Activated naive CD8-positive, alpha-beta T cell treated with anti-CD3 and anti-CD28 coated beads for 36 hours (primary cell): ENCODE data around the gene HSPA5. TPM values are rescaled to one million over a fixed set of nuclear protein-coding genes. Genes with fewer than 3 reads are reported as not detected.
"Not testable (repeated sequence)": the region's sequence is repeated elsewhere in the genome, so short reads cannot be mapped to it uniquely, and the experiment has no call there.

Source experiments
- DNase-seq: peaks from one replicate; pipeline ENCODE4 v3.0.0; 2021
- H3K27ac Mint-ChIP-seq: one replicate; pipeline ENCODE4 v1.8.0; 2022; ENCODE audit warnings: mild to moderate bottlenecking, moderate library complexity, mixed read lengths
- H3K27me3 Mint-ChIP-seq: one replicate; pipeline ENCODE4 v1.8.0; 2022; ENCODE audit warnings: mild to moderate bottlenecking, mixed read lengths
- H3K36me3 Mint-ChIP-seq: one replicate; pipeline ENCODE4 v1.8.0; 2021; ENCODE audit warnings: mild to moderate bottlenecking, mixed read lengths
- H3K4me1 Mint-ChIP-seq: one replicate; pipeline ENCODE4 v1.8.0; 2021; ENCODE audit warnings: mixed read lengths
- H3K4me3 Mint-ChIP-seq: one replicate; pipeline ENCODE4 v1.8.0; 2022; ENCODE audit warnings: mild to moderate bottlenecking, moderate library complexity, mixed read lengths
- H3K9me3 Mint-ChIP-seq: one replicate; pipeline ENCODE4 v1.8.0; 2022; ENCODE audit warnings: mixed read lengths
- total RNA-seq, 2 experiments: library from RNA; stranded (reverse); gene quantifications; one replicate each; pipeline ENCODE4 v1.2.3, GENCODE V29; 2021

Gene HSPA5
- total RNA-seq, 2 experiments from 2014 or later: 242 TPM

DNA sequence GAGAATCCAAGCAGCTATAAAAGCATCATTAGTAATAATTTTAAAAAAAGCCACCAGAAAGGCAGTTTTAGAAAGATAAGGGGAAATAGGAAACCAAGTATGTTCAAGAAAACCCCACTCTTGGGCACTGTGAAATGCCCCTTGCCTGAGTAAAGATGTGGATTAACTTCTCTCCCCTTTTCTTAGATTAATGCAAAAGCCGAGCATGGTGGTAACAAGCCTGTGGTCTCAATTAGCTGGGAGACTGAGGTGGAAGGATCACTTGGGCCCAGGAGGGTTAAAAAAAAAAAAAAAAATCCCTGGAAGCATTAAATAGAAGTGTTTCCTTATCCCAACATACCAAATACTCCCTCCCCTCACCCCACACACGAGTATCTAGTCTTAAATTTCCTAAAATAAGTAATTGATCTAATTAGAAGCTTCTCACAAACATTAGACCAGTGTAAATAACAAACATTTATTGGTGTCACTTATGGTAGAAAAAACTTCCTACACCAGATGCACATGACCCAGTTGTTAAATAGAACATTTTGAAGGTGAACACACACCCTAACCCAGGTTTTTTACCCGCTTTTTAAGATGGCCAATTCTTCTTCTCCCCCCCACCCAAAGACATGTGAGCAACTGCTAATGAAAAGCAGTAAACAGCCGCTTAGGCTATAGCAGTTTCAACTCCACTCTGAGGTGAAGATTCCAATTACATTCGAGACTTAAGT, 5.2 kb downstream of the HSPA5 start:
- DNase-seq: no peak
- Mint-ChIP-seq H3K9me3 (no peaks in the 10 kb centered on the region), H3K4me3 (peak overlapping the region; percentile 100), H3K4me1 (peaks cover 54% of the 10 kb centered on the region), H3K36me3 (peaks cover 65% of the 10 kb centered on the region), H3K27me3 (peaks cover 5% of the 10 kb centered on the region), H3K27ac (peak overlapping the region; percentile 68)

DNA sequence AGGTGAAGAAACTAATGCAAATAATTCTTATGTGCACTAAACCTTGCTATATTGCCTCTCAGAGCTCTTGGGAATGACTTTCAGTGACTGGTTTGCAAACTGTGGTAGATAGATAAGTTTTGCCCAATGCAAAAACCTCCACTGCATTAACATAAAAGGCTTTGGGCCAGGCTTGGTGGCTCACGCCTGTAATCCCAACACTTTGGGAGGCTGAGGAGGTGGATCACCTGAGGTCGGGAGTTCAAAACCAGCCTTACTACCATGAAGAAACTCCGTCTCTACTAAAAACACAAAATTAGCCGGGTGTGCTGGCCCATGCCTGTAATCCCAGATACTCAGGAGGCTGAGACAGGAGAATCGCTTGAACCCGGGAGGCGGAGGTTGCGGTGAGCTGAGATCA, 7.0 kb downstream of the HSPA5 start:
- Mint-ChIP-seq H3K4me1 (peaks cover 40% of the 10 kb centered on the region), H3K36me3 (peaks cover 46% of the 10 kb centered on the region)
- DNase-seq, H3K27ac Mint-ChIP-seq, H3K4me3 Mint-ChIP-seq, H3K9me3 Mint-ChIP-seq, H3K27me3 Mint-ChIP-seq: not testable (repeated sequence)

DNA sequence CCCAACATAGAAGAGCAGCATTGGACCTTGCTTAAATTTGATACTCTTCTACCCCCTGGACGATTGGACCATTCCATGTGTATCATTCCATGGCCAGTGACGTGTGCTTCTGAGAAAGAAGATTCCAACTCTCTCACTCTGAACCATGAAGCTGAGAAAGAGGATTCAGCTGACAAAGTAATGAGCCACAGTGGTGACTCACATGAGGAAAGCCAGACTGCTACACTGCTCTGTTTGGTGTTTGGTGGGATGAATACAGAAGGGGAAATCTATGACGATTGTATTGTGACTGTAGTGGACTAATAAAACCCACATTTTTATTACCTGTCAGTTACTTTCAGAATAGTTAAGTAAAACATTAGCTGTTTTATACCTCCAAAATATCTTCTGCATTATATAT, 7.5 kb downstream of the HSPA5 start:
- Mint-ChIP-seq H3K36me3 (peaks cover 42% of the 10 kb centered on the region), H3K27me3 (no peaks in the 10 kb centered on the region), H3K4me3 (no peak overlapping the region), H3K9me3 (no peaks in the 10 kb centered on the region), H3K4me1 (peaks cover 36% of the 10 kb centered on the region), H3K27ac (no peak overlapping the region)
- DNase-seq: no peak

DNA sequence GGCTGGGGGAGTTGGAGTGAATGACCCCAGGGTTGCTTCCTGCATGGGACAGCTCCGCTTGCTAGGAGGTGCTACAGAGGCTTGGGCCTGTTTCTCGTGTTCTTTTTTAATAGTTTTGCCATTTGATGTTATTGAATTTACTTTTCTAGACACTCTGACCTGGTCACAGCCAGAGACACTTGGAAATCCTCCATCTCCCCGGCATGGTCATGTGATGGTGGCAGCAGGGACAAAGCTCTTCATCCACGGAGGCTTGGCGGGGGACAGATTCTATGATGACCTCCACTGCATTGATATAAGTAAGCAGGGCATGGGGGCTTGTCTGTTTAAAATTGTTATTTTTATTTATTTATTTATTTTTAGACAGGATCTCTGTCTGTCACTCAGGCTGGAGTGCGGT, 13.4 kb downstream of the HSPA5 start:
- Mint-ChIP-seq H3K27me3 (no peaks in the 10 kb centered on the region), H3K4me1 (no peaks in the 10 kb centered on the region)

DNA sequence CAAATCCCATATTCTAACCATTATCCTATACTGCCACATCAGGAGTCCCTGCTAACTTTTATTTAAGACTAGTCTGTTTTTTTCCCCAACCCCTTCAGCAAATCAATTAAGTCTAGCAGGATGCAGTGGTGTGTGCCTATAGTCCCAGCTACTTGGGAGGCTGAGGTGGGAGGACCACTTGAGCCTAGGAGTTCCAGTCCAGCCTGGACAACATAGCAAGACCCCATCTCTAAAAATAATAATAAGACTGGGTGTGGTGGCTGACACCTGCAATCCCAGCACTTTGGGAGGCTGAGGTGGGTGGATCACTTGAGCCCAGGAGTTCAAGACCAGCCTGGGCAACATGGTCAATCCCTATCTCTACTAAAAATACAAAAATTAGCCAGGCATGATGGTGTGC, 16.3 kb downstream of the HSPA5 start:
- H3K27ac Mint-ChIP-seq, DNase-seq, H3K9me3 Mint-ChIP-seq, H3K27me3 Mint-ChIP-seq, H3K4me3 Mint-ChIP-seq, H3K4me1 Mint-ChIP-seq: not testable (repeated sequence)
- H3K36me3 Mint-ChIP-seq: peaks cover 10% of the 10 kb centered on the region

More for the DNA sequence above, 13.4 kb downstream of the HSPA5 start:
- H3K36me3 Mint-ChIP-seq: no peaks in the 10 kb centered on the region
- no peaks in the 10 kb centered on the region for H3K9me3 Mint-ChIP-seq
- no peak for DNase-seq
- H3K4me3 Mint-ChIP-seq: no peak overlapping the region
- no peak overlapping the region for H3K27ac Mint-ChIP-seq

DNA sequence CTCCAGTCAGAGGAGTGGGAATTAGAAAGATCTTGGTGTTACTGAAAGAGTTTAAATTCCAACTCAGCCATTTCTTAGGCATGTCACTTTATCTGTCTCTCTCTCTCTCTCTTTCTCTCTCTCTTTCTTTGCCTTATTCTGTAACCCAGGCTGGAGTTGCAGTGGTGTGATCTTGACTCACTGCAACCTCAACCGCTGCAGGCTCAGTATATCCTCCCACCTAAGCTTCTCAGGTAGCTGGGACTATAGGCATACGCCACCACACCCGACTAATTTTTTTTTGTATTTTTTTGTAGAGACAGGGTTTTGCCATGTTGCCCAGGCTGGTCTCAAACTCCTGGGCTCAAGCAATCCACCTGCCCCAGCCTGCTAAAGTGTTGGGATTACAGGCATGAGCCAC, 22.5 kb downstream of the HSPA5 start:
- Mint-ChIP-seq H3K4me1 (peaks cover 2% of the 10 kb centered on the region), H3K27me3 (no peaks in the 10 kb centered on the region), H3K4me3 (no peak overlapping the region), H3K27ac (no peak overlapping the region), H3K9me3 (no peaks in the 10 kb centered on the region), H3K36me3 (peaks cover 26% of the 10 kb centered on the region)
- no peak for DNase-seq

DNA sequence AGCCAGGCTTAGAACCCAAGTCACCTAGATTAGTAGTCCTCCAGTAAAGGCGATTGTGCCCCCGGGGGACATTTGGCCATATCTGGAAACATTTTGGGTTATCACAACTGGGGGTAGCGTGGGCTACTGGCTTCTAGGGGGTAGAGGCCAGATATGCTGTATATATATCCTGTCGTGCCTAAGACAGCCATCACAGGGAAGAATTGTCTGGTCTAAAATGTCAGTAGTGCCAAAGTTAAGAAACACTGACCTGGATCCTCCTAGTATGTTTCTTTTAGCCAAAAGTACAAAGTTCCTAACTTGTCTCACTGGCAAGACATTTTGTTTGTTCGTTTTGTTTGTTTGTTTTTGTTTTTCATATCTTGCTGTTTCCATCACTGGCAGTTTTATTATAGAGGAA, 27.0 kb downstream of the HSPA5 start:
- Mint-ChIP-seq H3K4me1 (peaks cover 2% of the 10 kb centered on the region), H3K9me3 (no peaks in the 10 kb centered on the region), H3K27me3 (no peaks in the 10 kb centered on the region), H3K36me3 (peaks cover 34% of the 10 kb centered on the region), H3K27ac (no peak overlapping the region), H3K4me3 (no peak overlapping the region)
- no peak for DNase-seq

DNA sequence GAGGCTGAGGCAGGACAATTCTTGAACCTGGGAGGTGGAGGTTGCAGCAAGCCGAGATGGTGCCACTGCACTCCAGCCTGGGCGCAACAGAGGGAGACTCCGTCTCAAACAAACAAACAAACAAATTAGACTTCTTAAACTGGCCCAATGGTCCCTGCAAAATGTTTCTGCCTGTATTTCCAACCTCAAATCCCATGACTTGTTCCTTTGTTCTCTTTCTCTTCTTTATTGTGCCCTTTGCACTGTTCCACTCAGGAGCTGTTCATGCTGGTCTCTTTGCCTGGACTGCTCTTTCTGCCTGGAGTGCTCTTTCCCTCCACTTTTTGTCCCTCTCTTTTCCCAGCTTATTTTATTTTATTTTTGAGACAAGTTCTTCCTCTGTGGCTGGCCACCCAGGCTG, 36.7 kb downstream of the HSPA5 start:
- H3K9me3 Mint-ChIP-seq: no peaks in the 10 kb centered on the region
- no peak for DNase-seq
- H3K4me3 Mint-ChIP-seq: no peak overlapping the region
- H3K4me1 Mint-ChIP-seq: peaks cover 14% of the 10 kb centered on the region
- H3K27me3 Mint-ChIP-seq: no peaks in the 10 kb centered on the region
- H3K36me3 Mint-ChIP-seq: peaks cover 35% of the 10 kb centered on the region
- no peak overlapping the region for H3K27ac Mint-ChIP-seq

DNA sequence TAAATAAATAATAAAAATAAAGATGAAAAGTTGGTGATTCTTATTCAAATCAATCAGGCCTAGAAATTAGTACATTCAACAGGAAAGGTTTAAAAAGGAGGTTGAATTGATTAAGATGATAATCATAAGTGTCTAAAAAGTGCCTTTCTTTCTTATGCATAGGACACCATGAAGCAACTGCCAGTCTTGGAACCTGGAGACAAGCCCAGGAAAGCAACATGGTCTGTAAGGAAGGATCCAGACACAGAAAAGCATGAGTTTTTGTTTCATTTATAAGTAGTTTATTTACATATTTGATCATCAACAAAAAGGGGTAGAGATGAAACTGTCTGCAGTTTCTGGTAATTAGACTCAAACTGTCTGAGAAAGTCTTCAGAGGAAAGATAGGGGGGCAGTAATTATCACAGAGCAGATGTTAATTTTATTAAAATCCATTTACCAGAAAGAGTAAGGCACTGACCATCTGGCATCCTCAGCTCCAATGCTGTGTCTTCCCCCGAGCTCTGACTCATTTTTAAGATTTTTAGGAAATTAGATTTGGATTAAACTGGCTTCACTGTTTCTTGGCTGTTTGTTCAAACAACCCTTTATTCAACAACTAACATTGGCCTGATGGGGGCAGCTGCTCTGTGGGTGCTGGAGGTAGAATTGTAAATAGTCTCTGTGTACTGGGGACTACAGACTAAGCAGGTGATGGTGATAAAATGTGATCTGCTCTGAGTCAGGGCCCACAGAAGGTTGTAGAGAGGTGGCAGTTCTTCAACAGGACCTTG, 38.1 kb downstream of the HSPA5 start:
- H3K27ac Mint-ChIP-seq: no peak overlapping the region
- no peak for DNase-seq
- peaks cover 21% of the 10 kb centered on the region for H3K4me1 Mint-ChIP-seq
- H3K36me3 Mint-ChIP-seq: peaks cover 30% of the 10 kb centered on the region
- H3K4me3 Mint-ChIP-seq: no peak overlapping the region
- H3K9me3 Mint-ChIP-seq: no peaks in the 10 kb centered on the region
- no peaks in the 10 kb centered on the region for H3K27me3 Mint-ChIP-seq

DNA sequence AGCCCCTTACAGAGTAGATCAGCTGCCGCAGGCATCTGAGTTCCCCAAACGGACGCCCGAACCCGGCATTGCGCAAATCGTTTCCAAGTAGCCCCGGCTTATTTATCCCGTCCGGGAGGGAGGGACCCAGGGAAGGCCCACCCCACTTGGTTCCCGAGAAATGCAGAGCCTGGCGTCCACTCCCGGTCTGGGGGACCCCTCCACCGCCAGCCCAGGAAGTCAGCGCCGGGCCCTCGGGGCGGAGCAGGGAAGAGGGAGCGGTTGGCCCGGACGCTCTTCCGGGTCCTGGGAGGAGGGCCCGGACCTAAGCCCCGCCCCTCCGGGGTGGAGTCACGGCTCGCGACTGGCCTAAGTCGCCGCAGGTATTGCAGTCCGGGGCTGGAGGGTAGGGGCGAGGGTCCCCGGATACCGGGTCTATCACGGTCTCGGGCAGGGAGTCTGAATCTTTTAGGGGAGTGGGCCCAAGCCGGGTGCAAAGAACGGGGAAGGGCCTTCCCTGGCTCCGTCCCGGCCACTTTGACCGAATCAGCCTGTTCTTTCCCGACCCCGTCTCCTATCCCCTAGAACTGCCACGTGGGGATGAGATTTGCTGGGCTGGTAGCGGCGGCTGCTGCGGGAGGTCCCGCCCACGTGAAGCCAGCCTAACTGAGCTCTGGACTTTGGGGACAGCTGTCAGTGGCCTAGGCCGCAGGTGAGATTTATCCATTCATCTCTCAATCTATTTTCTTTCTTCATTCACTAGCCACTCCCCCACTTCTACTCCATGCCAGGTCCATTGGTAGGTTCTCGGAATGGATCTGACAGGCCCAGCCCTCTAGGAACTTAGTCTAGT, 40.7 kb downstream of the HSPA5 start, which contains the start of gene RABEPK:
RABEPK (plus strand) TSS at position 327 of the 832 bp plus-strand sequence. CDS start 2,472 bp downstream, outside the sequence.
- no peaks in the 10 kb centered on the region for H3K27me3 Mint-ChIP-seq
- peaks cover 15% of the 10 kb centered on the region for H3K36me3 Mint-ChIP-seq
- H3K27ac Mint-ChIP-seq: peak within 1 kb of the TSS; percentile 90
- DNase-seq: peak; percentile 94
- peak within 1 kb of the TSS; percentile 96 for H3K4me3 Mint-ChIP-seq
- H3K9me3 Mint-ChIP-seq: peaks cover 2% of the 10 kb centered on the region
- peaks cover 31% of the 10 kb centered on the region for H3K4me1 Mint-ChIP-seq

DNA sequence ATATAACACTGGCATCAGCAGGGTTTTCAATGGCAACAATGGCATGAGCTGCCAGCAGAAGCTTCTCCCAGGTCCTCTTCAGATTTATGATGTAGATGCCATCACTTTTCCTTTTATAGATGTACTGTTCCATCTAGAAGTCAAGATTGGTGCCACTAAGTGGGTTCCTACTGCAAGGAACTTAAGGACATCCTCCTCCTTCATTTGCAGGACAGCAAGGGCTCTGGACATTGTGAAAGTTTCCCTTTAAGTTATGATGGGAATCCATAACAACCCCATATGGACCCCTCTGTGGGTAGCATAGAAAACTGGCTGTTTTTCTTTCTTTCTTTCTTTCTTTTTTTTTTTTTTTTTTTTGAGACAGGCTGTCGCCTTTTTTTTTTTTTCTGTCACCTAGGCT, 45.6 kb downstream of the HSPA5 start:
- Mint-ChIP-seq H3K4me1 (peaks cover 60% of the 10 kb centered on the region), H3K27ac (peak overlapping the region; percentile 89)
- H3K36me3 Mint-ChIP-seq, DNase-seq, H3K9me3 Mint-ChIP-seq, H3K4me3 Mint-ChIP-seq, H3K27me3 Mint-ChIP-seq: not testable (repeated sequence)

DNA sequence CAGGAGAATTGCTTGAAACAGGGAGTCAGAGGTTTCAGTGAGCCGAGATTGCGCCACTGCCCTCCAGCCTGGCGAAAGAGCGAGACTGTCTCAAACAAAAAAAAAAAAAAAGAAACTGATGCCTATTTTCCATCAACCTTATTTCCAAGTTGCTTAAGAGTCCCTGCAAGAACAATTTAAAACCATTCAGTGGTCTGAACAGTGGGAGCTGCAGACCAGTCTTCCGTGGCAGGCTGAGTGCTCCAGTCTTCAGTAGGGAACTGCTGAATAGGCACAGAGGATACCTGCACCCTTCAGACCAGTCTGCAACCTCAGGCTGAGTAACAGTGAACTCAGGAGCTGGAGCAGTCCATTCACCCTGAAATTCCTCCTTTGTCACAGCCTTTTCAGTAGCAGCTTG, 46.7 kb downstream of the HSPA5 start:
- Mint-ChIP-seq H3K4me3 (peak overlapping the region; percentile 67), H3K4me1 (peaks cover 61% of the 10 kb centered on the region)
- not testable (repeated sequence) for DNase-seq

DNA sequence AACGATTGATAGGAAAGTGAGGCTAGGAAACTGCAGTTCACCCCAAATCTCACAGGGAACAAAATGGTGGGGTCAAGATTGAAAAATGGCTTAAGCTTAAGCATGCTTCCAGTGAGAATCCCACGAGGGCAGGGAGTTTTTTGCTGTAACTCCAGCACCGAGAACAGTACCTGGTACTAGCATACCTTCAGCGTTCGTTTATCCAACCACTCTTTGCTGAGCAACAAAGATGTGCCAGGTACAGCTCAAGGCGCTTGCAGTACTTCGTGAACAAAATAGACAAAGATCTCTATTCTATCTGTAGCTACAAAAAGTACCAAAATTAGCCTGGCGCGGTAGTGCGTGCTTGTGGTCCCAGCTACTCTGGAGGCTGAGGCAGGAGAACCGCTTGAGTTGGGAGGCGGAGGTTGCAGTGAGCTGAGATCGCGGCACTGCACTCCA, 50.8 kb downstream of the HSPA5 start:
- peaks cover 7% of the 10 kb centered on the region for H3K36me3 Mint-ChIP-seq
- peaks cover 64% of the 10 kb centered on the region for H3K4me1 Mint-ChIP-seq
- no peak for DNase-seq

More for the DNA sequence above, 46.7 kb downstream of the HSPA5 start:
- not testable (repeated sequence) for H3K27me3 Mint-ChIP-seq, H3K9me3 Mint-ChIP-seq, H3K36me3 Mint-ChIP-seq
- H3K27ac Mint-ChIP-seq: peak overlapping the region; percentile 89

DNA sequence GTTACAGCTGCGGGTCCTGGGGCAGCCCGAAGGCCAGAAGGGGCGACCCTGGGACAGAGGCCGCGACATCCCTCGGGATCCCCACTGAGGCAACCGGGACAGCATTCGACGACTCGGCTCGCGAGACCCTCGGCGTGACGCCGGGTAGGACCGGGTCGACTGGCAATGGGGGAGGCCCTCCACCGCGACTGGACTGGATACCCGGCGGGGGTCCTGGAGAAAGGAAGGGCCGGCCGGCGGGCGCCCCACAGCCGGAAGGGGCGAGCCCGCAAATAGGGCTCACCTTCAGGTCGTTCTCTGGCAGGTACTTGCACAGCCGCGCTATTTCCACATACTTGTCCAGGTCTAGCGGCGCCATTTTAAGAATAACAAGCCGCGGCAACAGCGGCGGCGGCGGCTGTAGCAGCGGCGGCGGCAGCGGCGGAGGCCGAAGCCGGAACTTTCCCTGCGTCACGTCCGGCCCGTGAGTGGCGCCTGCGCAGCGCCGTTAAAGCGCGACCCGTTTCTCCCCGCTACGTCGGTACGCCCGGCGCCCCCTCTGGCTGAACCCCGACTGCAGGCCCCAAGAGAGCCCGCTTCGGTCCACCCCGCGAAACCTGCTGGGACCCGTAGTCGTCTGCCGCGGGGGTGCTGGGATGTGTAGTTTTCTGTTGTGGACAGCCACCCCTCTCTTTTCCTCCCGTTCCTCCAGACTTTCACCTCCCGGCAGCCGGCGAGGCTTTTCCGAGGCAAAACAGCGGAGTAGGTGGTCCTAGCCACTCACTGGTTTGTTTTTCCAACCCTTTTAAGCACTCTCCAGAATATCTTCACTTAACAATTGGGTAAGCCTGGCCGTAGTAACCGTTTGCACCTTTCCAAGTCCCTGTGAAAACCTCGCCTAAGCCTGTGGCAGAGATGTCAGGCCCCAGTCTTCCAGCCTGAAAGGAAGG, 51.5 kb downstream of the HSPA5 start, which contains the start of gene PPP6C:
PPP6C (minus strand) TSS at position 443 of the 929 bp plus-strand sequence; CDS start at position 358, 85 bp downstream.
- H3K4me1 Mint-ChIP-seq: peaks cover 60% of the 10 kb centered on the region
- H3K36me3 Mint-ChIP-seq: peaks cover 7% of the 10 kb centered on the region
- H3K9me3 Mint-ChIP-seq: no peaks in the 10 kb centered on the region
- H3K4me3 Mint-ChIP-seq: peak within 1 kb of the TSS; percentile 98
- peak; percentile 98 for DNase-seq
- H3K27ac Mint-ChIP-seq: peak within 1 kb of the TSS; percentile 97
- H3K27me3 Mint-ChIP-seq: no peaks in the 10 kb centered on the region

More for the DNA sequence above, 50.8 kb downstream of the HSPA5 start:
- H3K27ac Mint-ChIP-seq: peak overlapping the region; percentile 97
- H3K27me3 Mint-ChIP-seq: no peaks in the 10 kb centered on the region
- peak overlapping the region; percentile 98 for H3K4me3 Mint-ChIP-seq
- no peaks in the 10 kb centered on the region for H3K9me3 Mint-ChIP-seq
